Endothelial cell of hepatic sinusoid (primary cell): ENCODE results near the gene TMEM25.
"Not testable (repeated sequence)": the region's sequence is repeated elsewhere in the genome, so short reads cannot be mapped to it uniquely, and the experiment has no call there.

Source experiments
- in situ Hi-C: cut with HindIII; loops from 2 replicates; pipeline ENCODE4 v1.10.0; 2017; ENCODE audit warnings: low sequenced_read_pairs

Gene TMEM25

DNA sequence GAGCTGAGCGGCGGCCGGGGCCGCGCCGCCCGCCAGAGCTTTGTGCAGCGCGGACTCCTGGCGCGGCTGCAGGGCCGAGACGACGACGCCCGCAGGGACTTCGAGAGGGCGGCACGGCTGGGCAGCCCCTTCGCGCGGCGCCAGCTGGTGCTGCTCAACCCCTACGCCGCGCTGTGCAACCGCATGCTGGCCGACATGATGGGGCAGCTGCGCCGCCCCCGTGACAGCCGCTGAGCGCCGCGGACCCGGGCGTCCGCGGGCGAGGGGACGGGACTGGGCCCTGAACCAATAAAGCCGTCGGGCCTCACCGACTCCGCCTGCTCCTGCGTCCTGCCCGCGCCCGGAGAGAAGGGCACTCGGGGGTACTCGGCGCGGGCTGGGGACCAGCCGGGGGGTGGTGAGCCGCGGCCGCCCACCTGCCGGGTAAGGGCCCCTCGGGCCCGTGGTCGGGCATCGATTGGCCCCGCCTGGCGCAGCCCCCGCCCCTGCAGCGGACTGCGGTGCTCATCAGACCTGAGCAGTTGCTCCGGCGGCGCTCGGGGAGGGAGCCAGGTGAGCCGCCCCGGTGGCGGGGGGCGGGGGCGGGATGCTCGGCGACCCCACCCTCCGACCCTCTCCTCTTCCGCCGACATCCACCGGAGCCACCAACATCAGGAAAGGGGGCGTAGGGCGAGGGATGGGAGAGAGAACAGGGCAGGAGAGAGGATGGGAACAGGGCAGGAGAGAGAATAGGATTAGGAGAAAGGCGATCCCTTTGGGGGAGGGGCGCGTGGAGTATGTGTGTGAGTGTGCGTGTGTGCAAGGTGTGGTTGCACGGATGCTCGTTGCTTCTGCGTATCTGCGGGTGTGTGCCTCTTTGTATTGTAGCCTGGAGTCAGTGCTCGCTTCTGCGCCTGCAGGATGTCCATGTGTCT, at the start of gene TMEM25:
TSS of gene TMEM25 (plus strand) at position 510 of the 914 bp plus-strand sequence. CDS start 610 bp downstream, outside the sequence.
- in situ Hi-C loops: no loop called here

DNA sequence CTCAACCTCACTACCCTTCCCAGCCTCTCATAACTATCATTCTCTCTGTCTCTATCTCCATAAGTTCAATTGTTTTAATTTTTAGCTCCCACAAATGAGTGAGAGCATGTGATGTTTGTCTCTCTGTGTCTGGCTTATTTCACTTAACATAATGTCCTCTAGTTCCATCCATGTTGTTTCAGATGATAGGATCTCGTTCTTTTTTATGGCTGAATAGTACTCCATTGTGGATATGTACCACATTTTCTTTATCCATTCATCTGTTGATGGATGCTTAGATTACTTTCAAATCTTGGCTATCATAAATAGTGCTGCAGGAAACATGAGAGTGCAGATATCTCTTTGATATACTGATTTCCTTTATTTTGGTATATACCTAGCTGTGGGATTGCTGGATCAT, 49.8 kb upstream of the TMEM25 start:
- in situ Hi-C loops: not testable (repeated sequence)

DNA sequence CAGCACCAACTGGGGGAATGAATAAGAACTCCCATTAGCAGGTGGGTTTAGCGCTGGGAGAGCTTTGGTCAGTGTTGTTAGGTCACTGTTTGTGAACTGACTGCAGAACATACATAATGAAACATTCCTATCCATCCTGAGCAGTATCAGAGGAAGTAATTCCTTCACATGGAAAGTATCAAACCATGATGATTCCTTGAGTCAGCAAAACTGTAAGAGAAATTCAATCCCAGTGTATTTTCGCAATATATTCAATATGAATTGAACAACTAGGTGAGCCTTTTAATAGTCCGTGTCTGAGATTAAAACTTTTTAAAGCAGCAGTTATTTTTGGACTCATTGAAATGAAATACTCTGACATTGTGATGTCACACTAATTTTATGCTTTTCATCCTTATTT, 46.6 kb upstream of the TMEM25 start:
- in situ Hi-C loops: no loop called here

DNA sequence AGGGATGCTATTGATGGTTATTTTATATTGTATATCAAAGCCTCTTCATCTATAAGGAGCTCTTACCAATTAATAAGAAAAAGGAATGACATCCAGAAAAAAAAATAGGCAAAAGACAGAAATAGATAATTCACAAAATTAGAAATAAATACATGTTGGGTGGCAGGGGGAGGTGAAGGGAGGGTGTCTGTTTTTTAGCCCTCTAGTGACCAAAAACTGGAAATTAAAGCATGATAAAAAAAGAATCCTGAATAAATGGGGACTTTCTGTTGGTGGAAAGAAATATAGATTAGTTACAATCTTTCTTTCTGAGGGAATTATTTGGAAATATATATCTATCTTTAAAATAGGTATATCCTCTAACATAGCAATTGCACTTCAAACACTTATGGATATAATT, 45.7 kb upstream of the TMEM25 start:
- in situ Hi-C loops: no loop called here

DNA sequence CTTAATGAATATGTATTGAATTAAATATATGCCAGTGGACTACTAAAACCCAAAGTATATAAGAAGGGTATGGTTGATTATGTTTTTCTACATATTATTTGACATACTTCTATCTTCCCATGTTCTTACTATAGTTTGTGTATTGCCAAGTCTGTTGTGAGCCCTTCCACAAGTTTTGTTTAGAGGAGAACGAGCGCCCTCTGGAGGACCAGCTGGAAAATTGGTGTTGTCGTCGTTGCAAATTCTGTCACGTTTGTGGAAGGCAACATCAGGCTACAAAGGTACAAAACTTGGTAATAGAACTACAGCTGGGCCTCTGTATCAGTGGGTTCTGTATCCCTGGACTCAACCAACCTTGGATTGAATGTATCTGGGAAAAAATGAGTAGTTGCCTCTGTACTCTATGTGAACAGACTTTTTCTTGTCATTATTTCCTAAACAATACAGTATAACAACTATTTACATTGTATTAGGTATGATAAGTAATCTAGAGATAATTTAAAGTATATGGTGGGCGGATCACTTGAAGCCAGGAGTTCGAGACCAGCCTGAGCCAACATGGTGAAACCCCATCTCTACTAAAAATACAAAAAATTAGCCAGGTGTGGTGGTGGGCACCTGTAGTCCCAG, 42.4 kb upstream of the TMEM25 start:
- in situ Hi-C loops: no loop called here

DNA sequence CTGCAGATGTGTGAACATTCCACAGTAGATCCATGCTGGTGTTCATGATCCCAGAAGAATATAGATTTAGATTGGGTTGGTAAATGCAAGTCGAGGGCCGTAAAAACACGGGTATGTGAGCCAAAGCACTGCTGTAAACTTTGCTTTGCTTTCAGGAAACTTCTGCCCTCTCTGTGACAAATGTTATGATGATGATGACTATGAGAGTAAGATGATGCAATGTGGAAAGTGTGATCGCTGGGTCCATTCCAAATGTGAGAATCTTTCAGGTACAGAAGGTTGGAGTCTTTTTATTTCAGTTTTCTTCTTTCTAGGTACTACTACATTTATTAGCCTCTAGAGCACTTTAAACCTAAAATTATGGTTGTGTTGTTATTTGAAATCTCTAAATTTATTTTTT, 40.0 kb upstream of the TMEM25 start:
- in situ Hi-C loops: loop anchor here (5.0 kb wide), 1 partner anchor 109 kb away; no protein-coding TSS in a partner anchor

DNA sequence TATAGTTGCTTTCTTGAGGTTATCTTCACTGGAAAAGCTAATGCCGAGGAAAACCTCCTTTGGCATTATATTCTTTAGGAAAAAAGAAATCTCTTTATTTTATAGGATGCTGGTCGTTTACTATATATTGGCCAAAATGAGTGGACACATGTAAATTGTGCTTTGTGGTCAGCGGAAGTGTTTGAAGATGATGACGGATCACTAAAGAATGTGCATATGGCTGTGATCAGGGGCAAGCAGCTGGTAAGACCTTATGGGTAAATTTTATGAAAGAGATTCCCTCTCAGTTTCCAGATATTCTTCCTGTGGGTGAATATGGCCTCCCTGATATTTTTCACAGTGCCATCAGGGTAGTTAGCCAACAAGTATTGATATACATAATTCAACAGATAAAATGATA, 33.2 kb upstream of the TMEM25 start:
- in situ Hi-C loops: no loop called here

DNA sequence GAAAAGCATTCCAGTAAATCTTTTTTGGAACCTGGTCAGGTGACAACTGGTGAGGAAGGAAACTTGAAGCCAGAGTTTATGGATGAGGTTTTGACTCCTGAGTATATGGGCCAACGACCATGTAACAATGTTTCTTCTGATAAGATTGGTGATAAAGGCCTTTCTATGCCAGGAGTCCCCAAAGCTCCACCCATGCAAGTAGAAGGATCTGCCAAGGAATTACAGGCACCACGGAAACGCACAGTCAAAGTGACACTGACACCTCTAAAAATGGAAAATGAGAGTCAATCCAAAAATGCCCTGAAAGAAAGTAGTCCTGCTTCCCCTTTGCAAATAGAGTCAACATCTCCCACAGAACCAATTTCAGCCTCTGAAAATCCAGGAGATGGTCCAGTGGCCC, 27.8 kb upstream of the TMEM25 start:
- in situ Hi-C loops: no loop called here

DNA sequence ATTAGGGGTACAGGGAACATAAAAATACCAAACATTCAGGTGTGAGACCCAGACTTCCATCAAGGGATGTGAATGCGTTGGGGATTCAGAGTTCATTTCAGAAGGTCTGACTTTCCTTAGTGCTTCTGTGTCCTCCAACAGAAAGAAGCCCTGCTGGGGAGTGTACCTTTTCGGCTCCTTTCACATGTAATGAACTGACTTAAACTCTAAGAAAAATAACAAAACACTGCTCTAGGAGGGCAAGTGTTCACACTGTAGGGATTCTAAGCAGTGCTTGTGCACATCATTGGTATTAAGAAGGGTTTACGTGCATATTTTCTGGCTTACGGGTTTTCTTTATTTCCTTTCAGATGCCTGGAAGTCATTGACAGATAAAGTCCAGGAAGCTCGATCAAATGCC, 19.4 kb upstream of the TMEM25 start:
- in situ Hi-C loops: no loop called here

DNA sequence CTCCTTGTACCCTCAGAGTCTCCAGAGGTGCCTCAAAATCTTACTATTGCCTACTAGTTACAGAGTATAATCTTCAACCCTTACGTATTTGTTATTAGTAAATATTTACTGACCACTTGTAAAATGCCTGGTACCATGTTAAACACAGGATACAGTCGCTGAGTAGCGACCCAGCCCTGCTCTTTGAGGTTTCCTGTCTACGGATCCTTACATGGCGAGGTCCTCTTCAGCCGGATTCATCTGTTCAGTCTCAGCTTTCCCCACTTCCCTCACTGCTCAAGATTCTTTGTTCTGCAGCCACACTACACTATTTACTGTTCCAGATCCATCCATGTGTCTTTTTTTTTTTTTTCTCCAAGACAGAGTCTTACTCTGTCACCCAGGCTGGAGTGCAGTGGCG, 16.9 kb upstream of the TMEM25 start:
- in situ Hi-C loops: no loop called here

DNA sequence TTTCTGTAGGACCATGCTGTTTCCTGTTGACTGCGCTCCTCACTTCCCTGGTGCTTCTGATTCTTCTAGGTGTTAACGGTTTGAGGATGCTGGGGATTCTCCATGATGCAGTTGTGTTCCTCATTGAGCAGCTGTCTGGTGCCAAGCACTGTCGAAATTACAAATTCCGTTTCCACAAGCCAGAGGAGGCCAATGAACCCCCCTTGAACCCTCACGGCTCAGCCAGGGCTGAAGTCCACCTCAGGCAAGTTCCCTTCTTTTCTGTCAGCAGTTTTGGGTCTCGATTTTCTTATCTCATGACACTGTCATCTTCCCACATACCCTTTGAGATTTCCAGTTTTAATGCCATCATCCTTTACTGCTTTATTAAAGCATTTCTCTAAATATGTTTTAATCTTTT, 11.4 kb upstream of the TMEM25 start:
- in situ Hi-C loops: no loop called here

DNA sequence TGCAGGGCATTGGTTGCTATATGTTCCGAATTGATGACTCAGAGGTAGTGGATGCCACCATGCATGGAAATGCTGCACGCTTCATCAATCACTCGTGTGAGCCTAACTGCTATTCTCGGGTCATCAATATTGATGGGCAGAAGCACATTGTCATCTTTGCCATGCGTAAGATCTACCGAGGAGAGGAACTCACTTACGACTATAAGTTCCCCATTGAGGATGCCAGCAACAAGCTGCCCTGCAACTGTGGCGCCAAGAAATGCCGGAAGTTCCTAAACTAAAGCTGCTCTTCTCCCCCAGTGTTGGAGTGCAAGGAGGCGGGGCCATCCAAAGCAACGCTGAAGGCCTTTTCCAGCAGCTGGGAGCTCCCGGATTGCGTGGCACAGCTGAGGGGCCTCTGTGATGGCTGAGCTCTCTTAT, 9.1 kb upstream of the TMEM25 start:
- in situ Hi-C loops: no loop called here

DNA sequence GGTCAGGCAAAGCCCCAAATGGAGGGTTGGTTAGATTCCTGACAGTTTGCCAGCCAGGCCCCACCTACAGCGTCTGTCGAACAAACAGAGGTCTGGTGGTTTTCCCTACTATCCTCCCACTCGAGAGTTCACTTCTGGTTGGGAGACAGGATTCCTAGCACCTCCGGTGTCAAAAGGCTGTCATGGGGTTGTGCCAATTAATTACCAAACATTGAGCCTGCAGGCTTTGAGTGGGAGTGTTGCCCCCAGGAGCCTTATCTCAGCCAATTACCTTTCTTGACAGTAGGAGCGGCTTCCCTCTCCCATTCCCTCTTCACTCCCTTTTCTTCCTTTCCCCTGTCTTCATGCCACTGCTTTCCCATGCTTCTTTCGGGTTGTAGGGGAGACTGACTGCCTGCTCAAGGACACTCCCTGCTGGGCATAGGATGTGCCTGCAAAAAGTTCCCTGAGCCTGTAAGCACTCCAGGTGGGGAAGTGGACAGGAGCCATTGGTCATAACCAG, 8.4 kb upstream of the TMEM25 start:
- in situ Hi-C loops: no loop called here

DNA sequence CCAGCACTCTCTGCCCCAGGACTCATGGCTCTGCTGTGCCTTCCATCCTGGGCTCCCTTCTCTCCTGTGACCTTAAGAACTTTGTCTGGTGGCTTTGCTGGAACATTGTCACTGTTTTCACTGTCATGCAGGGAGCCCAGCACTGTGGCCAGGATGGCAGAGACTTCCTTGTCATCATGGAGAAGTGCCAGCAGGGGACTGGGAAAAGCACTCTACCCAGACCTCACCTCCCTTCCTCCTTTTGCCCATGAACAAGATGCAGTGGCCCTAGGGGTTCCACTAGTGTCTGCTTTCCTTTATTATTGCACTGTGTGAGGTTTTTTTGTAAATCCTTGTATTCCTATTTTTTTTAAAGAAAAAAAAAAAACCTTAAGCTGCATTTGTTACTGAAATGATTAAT, 6.6 kb upstream of the TMEM25 start:
- in situ Hi-C loops: no loop called here

DNA sequence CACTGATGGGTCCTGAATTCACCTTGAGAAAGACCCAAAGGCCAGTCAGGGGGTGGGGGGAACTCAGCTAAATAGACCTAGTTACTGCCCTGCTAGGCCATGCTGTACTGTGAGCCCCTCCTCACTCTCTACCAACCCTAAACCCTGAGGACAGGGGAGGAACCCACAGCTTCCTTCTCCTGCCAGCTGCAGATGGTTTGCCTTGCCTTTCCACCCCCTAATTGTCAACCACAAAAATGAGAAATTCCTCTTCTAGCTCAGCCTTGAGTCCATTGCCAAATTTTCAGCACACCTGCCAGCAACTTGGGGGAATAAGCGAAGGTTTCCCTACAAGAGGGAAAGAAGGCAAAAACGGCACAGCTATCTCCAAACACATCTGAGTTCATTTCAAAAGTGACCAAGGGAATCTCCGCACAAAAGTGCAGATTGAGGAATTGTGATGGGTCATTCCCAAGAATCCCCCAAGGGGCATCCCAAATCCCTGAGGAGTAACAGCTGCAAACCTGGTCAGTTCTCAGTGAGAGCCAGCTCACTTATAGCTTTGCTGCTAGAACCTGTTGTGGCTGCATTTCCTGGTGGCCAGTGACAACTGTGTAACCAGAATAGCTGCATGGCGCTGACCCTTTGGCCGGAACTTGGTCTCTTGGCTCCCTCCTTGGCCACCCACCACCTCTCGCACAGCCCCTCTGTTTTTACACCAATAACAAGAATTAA, 6.1 kb upstream of the TMEM25 start:
- in situ Hi-C loops: loop anchor here (5.0 kb wide), 2 partner anchors 83 to 97 kb away; no protein-coding TSS in a partner anchor

DNA sequence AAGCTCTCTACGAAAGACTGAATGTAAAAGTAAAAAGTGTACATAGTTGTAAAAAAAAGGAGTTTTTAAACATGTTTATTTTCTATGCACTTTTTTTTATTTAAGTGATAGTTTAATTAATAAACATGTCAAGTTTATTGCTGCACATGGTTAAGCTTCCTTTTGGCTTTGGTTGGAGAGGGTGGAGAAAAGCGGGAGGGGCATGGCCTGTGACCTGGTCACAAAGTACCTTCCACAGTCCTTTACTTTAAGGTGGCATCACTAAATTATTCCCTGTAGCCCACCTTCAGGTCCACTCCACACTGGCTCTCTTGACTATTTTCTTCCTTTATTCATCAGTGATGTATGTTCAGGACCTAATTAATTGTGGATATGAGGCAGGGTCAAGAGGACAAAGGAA, 4.3 kb upstream of the TMEM25 start:
- in situ Hi-C loops: loop anchor here (5.0 kb wide), 2 partner anchors 84 to 96 kb away; no protein-coding TSS in a partner anchor

DNA sequence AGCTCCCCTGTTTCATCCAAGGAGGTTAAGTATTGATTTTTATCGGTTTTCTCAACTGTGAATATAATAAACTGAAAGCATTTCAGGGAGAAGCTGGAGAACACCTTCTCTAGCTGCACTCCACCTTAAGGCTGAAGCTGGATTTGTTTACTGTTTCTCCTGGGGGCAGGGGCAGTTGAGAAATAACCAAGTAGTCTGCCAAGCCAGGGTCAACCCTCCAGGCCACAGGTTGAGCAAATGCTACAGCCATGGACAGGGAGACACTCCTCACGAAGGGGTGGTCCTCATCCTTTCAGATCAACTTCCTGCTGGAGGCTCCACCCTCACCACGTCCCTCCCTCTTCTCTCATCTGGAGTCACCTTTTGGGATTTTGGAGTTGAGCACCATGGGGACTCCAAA, 3.9 kb upstream of the TMEM25 start, which contains the start of gene TTC36:
TSS of gene TTC36 (plus strand) at position 366 of the 400 bp plus-strand sequence. CDS start at position 387, 21 bp downstream.
- in situ Hi-C loops: loop anchor here (5.0 kb wide), 2 partner anchors 85 to 95 kb away; no protein-coding TSS in a partner anchor

DNA sequence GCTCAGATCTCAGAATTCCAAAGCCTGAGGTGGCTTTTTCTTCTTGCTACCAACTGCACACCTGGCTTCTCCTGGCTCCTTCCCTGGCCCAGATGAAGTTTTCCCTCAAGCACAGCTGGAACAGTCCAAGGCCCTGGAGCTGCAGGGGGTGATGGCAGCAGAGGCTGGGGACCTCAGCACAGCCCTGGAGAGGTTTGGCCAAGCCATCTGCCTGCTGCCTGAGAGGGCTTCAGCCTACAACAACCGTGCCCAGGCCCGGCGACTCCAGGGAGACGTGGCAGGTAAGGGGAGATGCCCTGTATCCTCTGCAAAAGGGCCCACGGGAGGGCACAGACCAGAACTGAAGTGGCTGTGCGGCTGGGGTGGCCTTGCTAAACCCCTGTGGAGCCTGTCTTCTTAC, 2.5 kb upstream of the TMEM25 start:
- in situ Hi-C loops: loop anchor here (5.0 kb wide), 2 partner anchors 86 to 94 kb away; no protein-coding TSS in a partner anchor

DNA sequence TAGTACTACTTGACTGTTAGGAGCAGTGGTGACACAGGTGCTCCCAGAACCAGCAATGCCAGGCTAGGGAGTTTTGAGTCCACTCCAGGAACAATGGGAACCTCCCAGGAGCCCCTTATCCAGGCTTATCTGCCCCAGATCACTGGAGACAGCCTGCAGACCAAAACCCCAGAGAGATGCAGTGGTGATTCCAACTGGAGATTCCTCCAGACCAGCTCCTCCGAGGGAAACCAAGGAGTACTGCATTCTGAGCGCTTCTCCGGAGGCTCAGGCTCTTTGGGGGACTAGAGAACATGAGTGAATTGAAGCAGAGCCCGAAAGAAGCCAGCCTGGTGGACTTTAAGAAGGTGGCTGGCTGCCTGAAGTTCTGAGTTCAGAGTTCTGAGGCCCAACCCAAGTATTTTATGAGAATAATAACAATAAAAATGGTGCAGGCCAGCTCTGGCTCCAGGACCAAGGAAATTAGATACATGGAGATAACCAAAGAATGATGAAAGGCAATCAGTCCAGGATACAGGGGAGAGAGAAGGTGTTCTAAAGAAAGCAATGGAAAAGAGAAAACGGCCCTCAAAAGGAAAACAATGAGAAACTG, 1.3 kb upstream of the TMEM25 start:
- in situ Hi-C loops: loop anchor here (5.0 kb wide), 2 partner anchors 87 to 93 kb away; no protein-coding TSS in a partner anchor

DNA sequence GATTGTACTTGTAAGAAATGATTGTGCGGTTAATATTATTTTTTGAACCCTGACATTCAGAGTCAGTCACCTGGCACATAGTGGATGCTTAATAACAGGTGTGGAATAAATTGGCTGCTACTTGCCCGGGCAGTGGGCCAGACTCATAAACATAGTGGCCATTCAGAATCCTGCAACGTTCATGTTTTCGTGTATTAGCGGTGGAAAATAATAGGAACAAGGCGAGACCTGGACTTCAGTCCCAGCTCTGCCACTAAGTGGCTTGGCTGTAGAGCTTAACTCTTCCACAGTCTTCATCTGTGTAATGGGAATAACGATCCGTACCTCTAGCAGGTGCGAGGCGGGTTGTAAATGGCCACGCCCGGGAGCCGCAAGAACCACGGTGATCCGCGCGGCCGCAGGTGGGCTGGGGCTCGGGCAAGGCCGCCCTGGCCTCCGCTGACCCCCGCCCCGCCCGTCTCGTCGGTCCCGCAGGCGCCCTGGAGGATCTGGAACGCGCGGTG, 761 bp upstream of the TMEM25 start:
- in situ Hi-C loops: no loop called here
